GM18909 (cell line): ENCODE results near the gene KCNH4.
"Not testable (repeated sequence)": the region's sequence is repeated elsewhere in the genome, so short reads cannot be mapped to it uniquely, and the experiment has no call there.

ENCODE experiments used
- ATAC-seq: cut with Tn5 transposase; IDR thresholded peaks from one replicate; pipeline ENCODE4 v1.9.1; 2021; ENCODE audit warnings: mild to moderate bottlenecking; ENCODE audit not compliant: unreplicated experiment, poor library complexity

Gene KCNH4

GRCh38 chr17:42142371-42142896, 38.5 kb downstream of the KCNH4 start:
- ATAC-seq, result no peak

GRCh38 chr17:42141382-42141781, 39.6 kb downstream of the KCNH4 start:
- no peak for ATAC-seq

GRCh38 chr17:42140690-42141089, 40.3 kb downstream of the KCNH4 start:
- not testable (repeated sequence) for ATAC-seq

DNA sequence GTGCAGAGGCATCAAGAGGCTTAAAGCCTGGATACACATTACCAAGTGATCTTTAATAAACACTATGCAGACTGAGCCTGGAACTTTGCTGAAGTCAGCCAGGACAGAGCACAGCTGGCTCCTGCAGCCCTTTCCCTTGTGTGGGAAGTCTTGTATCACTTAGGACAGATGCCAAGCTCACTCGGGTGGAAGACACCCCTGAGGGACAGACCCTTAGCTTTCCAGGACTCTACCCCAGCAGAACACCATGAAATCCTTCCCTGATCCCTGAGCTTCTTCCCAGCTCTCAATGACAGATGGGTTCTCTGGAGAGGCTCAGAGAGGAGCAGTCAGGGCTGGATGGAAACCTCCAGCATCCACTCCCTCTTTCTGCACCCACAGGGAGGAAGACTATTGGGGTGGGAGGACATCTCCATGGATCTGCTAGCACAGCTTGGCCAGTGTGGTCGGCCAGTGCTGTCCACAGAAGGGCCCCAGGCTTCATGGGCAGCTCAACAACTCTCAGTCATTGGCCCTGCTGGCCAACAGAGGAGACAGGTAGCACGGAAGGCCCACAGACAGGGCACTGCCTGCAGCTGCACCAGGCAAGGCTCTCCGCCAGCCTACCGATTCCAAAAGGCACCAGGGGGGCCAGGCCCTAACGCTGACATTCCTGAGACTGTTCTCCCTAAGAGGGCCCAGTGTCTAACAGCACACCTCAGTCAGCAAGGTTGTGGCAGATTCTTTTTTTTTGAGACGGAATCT, 42.0 kb downstream of the KCNH4 start:
- ATAC-seq, result no peak

GRCh38 chr17:42136654-42137051, 44.3 kb downstream of the KCNH4 start:
- ATAC-seq, result no peak

DNA sequence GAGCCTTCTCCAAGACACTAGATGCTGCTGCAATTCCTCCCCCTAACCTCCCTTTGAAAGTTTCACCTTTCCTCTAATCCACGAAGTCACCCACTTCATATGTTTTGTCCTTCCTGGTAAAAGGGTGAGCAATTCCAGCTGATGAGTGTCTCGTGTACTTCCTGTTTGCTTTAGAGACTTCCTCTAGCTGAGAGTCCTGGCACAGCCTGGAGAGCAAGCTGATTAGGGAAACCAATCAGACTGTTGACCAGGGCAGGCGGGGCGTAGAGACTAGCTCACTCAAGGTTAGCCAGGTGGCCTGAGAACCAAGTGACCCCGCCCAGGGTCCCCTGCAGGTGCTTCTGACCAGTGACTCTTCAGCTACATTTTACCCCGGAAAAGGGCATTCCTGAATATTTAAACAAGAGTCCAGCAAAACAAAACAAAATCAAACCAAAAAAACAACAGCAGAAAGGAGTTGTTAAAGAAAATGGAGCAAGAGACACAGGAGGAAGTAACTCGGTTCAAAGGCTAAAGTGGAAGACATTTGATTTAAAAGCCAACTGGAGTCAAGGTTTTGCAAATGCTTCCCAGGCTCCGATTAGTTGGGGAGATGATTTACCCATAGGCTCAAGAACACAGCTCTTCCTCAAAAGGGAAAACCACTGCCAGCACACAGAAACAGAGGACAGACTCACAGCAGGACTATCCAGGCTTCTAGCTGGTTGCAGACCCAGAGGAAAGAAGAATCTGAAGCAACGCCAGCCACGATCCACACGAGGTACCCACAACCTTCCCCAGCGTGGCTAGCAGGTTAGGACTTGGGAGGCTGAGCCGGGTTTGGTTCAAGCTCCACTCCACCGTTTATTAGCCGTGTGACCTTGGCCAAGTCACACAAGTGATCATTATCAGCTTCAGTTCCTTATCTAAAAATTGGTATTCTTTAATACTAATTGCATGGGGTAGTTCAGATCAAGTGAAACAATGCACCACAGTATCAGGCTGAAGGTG, 45.0 kb downstream of the KCNH4 start:
- no peak for ATAC-seq

- no peak for ATAC-seq
These were observed 45.8 kb downstream of the KCNH4 start for GRCh38 chr17:42135151-42135550.

- ATAC-seq, result peak; percentile 68
These were observed 47.4 kb downstream of the KCNH4 start for GRCh38 chr17:42133461-42134041.

DNA sequence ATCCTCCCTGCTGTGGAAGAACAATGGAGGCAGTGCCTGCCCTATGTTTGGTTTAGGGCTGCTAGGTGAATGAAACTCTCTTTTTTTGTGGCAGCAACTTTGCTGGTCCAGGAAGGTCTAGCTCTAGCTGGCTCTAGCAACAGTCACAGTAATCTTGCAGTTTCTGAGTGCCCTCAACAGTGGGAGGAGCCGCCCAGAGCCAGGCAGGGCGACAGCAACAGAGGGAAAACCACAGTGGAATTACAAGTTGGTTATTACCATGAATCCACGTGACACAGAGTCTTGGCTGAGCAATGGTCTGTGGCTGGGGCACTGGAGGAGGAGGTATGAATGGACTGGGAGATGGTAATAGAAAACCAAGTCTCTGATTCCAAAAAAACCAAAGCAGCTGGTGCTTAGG, 48.0 kb downstream of the KCNH4 start:
- ATAC-seq, result peak; percentile 27

DNA sequence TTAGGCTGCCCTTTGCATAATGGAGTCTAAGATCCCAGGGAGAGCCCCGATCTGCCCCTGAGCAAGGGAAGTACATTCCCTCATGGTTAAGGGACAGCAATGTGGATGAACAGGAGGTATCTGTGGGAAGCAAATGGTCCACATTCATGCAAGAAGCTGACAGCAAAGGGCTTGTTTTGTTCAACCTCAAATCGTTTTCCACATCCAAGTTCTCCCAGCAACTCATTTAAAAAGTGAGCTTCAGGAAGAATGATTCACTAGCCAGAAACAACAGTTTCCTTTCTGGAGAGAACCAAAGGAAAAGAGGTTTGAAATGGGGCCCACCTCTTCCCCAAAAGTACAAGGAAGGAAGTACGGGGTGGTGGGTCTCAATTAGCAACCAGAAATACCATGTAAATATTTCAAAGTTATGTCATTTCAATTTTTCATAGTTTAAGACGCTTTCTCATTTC, 48.9 kb downstream of the KCNH4 start:
- ATAC-seq, result no peak

GRCh38 chr17:42131232-42131631, 49.7 kb downstream of the KCNH4 start:
- ATAC-seq, result no peak

GRCh38 chr17:42130310-42130936, 50.5 kb downstream of the KCNH4 start:
- no peak for ATAC-seq

DNA sequence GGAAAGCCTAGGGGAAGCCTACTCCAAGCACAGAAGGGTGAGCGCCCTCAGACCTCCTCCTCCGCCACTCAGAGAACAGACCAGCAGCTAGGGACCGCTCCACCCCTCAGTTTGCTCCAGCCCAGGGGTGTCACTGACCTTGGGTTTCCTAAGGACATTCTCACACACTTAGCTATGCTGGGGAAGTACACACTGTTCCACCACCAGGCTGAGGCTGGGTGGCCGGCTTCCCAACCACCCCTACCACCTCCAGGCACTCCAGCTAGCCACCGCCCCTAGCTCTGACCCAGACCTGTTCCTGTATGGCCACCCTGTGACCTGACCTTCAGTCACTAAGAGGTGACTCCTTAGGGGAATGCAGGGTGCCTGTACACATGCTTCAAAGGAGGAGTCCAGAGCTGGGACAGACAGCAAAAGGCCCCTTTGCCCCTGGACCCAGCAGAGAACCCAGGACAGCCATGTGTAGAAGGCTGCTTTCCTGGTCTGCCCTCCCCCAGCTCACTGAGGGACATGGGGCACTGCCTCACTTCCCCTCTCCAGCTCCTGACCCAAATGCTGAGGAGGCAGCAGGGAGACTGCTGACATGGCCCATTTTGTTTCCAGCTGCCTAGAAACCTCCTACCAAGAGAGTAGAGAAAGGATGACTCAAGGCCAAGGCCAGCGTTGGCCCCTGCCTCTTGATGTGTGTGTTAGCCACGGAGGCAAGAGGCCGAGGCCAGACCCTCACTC, 51.7 kb downstream of the KCNH4 start:
- ATAC-seq, result no peak

GRCh38 chr17:42127414-42127813, 53.5 kb downstream of the KCNH4 start:
- ATAC-seq, result no peak

DNA sequence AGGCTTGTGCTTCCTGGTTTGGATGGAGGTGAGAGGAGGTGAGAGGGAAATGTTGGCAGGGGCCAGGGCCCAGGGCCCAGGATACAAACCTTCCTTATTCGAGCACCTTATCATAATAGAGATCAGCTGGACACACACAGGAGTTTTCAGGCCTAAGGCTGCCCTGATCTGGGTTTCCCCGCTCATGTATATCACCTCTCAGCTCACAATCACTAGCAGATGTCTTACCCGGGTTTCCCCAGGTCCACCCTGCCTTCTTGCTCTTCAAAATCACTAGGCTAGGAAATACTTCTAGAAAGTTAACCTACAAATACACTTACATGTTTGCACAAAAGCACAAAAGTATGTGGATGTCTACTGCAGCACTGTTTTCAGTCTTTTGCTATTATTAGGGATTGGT, 54.1 kb downstream of the KCNH4 start:
- no peak for ATAC-seq

DNA sequence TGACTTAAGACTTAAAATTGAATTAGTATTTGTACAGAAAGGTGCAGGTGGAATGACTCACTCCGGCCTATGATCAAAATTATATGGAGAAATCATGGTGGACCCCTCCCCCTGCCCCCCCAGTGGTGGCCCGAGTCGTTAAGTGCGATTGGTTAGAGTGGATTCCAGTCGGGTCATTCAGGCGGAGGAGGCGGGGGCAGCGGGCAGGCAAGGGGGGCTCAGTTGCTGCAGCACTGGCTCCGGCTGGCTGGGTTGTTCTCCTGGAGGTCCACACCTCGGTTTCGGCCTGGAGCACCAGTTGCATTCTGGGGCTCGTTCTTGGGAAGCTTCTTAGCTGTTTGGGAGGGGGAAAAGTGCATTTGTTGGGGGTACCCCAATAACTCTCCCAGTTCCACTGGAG, 55.4 kb downstream of the KCNH4 start:
- ATAC-seq, result no peak

GRCh38 chr17:42124256-42124655, 56.7 kb downstream of the KCNH4 start:
- no peak for ATAC-seq

- ATAC-seq, result no peak
These were observed 58.3 kb downstream of the KCNH4 start, which contains the start of gene HSPB9 for GRCh38 chr17:42122371-42123303. TSS of gene HSPB9 (plus strand) at chr17:42122804. CDS start at chr17:42122851, 47 bp downstream.
